GM19328 (cell line): Measurements from ENCODE around the gene ERG.

Source experiments
- ATAC-seq: cut with Tn5 transposase; IDR thresholded peaks from one replicate; pipeline ENCODE4 v1.9.1; 2021; ENCODE audit warnings: mild to moderate bottlenecking, moderate library complexity; ENCODE audit not compliant: unreplicated experiment

ERG gene

GRCh38 chr21:38474796-38475195 lies 23.5 kb downstream of the ERG start:
- ATAC-seq, result no peak

GRCh38 chr21:38474124-38474523 lies 24.2 kb downstream of the ERG start:
- ATAC-seq, result no peak

DNA sequence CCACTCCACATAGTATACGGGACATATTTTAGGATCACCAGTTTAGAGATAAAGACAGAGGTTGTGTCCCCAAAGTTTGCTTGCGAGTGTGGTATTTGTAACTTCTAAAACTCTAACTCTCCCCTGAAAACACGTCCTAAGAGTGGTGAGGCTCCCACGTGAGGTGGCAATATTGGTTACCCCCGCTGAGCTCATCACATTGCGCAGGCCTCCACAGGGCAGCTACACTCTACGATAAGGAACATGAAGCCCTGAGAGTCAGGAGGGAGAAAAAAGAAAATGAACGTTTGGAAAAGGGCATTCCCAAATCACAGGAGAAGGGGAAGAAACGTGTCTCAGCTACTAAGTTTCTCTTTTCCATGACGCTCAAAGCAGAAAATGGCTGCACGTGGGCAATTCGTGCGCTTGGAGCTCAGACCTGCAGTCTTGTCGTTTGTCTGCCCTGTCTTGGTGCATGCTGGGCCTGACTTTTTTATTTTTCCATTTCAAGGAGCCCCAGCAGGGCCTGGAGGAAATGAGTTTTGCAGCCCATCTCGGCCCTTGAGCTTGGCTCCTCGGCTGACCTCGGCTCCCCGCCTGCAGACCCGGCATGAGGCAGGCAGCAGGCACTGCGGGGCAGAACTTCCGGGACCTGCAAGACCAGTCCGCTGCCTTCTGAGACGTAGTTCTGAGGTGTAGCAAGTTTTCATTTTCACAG lies 25.7 kb downstream of the ERG start:
- no peak for ATAC-seq

DNA sequence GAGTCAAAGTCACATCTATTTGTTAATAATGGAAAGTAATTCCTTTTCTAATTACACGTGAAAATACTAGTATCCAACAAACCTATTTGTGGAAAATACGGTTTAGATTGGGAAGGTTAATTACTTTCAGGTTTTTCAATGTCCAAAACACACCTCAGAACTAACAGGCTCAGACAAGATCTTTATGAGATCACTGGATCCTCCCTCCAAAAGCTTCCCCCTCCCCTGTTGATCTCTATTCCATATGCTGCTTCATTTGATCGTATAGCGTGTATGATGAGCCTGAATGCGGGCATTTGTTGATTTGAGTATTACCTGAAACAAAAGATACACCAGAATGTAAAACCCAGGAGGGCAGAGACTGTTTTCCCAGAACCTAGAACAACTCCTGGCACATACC lies 26.5 kb downstream of the ERG start:
- ATAC-seq, result no peak

GRCh38 chr21:38470755-38471154 lies 27.5 kb downstream of the ERG start:
- no peak for ATAC-seq

- ATAC-seq, result no peak
These were observed 28.6 kb downstream of the ERG start for GRCh38 chr21:38469642-38470041.

DNA sequence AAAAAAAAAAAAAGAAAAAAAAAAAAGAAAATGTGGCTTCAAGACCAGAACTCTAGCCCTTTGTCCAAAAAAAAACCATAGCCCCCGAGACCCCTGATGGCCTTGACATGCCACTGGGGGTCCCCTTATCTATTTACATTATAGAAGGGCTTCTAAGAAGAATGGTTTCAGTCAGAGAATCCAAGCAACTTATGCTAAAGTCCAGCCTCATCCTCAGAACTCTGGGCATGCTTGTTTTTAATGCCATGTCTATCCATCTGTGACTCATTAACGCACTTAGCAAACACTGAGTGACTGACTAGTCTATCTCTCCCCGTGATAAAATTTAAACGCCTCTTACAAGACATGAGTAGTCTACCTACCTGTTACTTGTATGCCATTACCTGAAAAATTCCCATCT lies 29.3 kb downstream of the ERG start:
- ATAC-seq, result no peak

DNA sequence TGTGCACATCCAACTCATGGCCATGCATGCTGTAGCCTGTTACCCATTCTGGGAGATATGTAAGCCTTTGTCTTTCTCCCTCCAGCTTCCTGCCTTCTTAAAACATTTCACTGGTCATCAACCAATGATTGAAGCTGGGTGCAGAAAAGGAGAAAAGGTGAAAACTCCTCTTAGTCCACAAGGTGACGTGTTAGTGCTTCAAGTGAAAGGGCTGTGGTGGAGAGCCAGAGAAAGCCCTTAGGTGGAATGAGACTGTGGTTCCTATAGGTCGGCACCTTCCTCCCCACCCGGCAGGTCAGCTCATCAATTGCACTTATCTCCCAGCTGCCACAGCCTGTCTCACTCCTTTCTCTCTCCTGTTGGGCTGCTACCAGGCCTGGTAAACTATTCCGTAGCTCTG lies 30.4 kb downstream of the ERG start:
- no peak for ATAC-seq

DNA sequence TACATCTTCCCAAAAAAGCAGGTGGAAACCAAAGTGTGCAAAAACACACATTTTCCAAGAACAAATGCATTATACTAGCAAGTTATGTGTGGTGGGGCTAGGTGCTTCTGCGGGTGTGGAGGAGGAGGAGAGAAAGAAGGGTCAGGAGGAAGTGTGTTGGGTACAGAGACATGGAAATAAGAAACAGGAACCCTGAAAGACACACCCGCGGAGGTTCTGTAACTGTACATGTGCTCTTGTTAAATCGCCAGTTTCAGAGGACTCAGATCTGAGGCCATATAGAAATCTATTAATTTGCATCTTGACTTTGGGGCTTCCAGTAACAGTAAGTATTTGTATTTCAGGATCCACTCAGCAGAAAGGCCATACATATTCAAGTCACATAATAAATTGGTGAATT lies 30.9 kb downstream of the ERG start:
- ATAC-seq, result no peak

DNA sequence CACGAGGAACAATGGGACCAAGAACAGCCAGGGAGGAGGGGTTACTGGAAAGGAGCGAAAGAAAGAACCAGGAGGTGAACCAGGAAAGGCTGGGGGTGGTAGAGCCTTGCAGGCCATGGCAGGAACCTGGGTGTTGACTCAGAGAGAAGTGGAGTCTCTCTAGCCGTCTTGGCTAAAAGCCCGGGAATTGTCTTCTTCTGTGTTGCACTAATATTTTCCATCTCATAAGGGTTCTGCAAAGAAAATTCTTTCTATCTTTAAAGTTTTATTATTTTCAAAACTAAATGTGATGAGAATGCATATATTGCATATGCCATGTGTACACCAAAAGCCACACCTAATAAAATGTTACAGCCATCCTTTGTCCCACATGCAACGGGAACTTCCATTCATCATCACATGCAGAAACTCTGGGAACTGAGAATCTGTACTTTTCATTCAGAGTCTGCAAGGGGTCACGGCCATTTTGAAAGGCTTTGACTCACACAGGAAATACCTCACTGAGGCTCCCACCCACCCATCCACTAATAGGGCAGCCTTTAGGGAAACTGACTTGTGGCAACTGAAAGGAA lies 38.0 kb downstream of the ERG start:
- no peak for ATAC-seq

GRCh38 chr21:38459490-38459889 lies 38.8 kb downstream of the ERG start:
- ATAC-seq, result no peak

DNA sequence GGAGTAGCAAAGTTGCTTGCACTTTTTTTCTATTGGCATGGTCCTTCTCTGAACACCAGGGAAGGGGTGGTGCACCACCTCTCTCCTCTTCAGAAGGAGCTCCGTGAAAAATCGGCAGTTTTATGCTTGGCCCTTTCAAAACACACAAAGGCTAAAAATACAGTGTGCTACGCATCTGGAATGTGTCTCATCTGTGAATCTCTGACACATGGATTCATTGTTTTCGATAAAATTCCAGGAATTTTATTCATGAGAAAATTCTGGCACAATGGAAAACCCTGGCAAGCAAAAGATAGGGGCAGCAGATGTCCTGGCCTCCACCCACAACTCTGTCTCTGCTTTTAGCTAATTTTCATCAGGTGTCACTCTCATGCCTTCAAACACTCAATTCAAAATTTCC lies 42.9 kb downstream of the ERG start:
- ATAC-seq, result no peak

- no peak for ATAC-seq
These were observed 43.6 kb downstream of the ERG start for GRCh38 chr21:38454702-38455101.

DNA sequence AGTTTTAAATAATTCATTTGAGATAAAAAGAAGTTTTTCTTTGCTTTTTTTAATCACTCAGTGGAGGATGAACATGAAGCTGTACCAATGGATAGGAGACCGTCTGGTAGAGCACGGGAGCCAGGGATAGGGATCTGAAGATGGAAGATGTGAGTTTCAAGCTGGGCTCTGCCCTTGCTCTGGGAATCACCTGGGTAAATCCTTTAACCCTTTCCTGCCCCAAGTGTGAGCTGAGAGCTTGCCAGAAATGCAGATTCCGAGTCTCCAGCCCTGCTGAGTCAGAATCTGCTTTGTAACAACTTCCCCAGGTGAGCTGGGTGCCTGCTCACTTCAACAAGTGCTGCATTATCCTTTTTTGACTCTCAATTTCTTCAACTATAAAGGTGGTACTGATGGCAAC lies 44.1 kb downstream of the ERG start:
- no peak for ATAC-seq

- no peak for ATAC-seq
These were observed 49.4 kb downstream of the ERG start for GRCh38 chr21:38448671-38449385.

DNA sequence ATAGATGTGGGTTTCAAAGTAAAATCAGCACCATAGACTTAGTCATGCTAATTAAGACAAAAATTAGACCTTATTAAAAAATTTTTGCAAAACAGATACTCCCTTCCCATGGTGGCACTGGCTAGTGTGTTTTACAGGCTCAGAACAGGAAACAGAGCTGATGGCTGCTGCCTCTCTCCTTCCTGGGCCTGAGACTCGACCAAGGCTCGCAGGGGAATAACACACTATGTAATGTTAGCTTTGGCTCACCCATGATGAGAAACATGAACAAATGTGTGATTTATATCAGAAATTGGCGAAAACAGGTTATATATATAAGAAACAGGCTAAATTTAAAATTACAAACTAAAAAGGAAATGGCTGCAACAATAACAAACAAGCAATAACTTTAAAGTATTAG lies 50.7 kb downstream of the ERG start:
- ATAC-seq, result no peak

- no peak for ATAC-seq
These were observed 53.6 kb downstream of the ERG start for GRCh38 chr21:38444691-38445090.

DNA sequence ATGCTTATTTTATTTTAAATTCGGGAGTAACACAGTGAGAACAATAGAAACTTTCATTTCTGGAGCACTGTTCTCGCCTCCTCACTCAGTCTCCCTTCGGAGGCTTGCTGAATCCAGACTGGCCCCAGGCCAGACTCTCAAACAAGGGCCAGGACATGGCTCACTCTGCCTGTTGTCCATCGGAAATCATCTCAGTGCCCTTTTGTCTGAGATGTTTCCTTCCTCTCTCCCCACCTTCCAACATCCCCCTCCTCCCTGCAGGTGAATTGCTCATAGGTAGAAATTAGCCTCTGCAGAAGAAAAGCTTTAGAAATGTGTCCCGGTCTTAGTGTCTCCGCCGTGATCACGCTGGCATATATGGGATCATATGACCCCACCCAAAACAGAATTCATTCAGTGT lies 55.2 kb downstream of the ERG start:
- no peak for ATAC-seq

- no peak for ATAC-seq
These were observed 57.1 kb downstream of the ERG start for GRCh38 chr21:38441153-38441552.

GRCh38 chr21:38440746-38441145 lies 57.5 kb downstream of the ERG start:
- no peak for ATAC-seq

DNA sequence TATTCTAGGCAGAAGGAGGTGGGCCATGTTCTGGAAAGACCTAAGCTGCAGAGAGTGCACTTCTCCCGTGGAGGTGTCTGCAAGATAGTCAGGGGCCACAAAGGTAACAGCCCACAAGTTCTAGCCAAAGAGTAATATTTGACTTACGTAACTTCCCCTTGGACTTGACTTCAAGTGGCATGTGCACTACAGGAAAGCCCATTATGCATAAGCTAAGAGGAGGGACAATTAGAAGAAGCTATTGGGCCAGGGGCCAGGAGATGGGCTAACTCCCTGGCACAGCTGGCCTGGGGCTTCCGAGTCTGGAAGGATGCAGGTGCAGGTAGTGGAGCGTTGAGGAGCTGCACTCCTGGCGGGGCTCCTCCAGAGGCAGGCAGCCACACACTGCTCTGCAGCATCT lies 58.3 kb downstream of the ERG start:
- no peak for ATAC-seq

DNA sequence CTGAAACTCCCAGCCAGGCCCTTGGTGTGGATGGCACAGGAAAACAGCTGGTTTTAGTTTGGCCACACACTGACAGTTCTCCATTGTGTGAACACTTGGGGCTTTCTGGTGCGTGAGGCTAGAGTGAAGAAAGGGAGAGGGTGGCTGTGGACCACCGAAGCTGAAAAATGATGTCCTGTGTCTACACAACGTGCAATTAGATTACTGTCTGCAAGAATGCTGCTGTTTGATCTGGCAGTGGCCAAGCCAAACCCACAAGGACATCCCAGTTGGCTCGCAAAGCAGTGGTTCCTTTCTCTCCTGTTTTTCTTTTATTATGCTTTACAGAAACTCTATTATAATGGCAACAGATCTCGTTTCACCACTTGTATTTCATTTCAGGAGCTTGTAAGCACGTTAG lies 58.9 kb downstream of the ERG start:
- ATAC-seq, result no peak
